ENCODE measurements around the gene OR10H1. TPM values are rescaled to one million over a fixed set of nuclear protein-coding genes. Genes with fewer than 3 reads are reported as not detected.
A peak's percentile ranks its signal among the peaks of the same experiment; 100 is the strongest.

Gene OR10H1
- total and polyA plus RNA-seq, 4 donors: under 0.01 TPM; not detected in 3

DNA sequence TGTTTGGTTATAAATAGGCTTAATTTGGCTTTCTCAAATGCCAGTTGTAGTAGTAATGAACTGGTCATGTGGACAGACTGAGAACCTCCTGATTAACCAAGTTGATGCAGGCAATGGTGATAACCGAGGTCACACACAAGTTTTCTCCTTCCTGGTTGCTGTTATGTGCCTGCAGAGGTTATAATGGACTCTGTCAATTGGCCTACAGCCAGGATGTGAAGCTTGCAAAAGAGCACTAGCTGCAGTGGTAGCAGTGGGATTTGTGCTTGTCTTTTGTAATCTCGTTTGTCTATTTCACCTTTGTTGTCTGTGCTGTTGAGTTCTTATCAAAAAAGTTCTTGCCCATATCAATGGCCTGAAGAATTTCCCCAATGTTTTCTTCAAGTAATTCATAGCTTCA, 57.1 kb downstream of the OR10H1 start:
- Histone ChIP-seq H3K9me3 (ENCODE audit: control insufficient read depth in 4 of 4, low read length in 3 of 4) (no peaks in the 10 kb centered on the region), H3K4me3 (ENCODE audit: low read depth in 1 of 3, low read length in 3 of 3) (no peak overlapping the region), H3K27ac (ENCODE audit: low read depth in 1 of 2, low read length in 2 of 2) (no peak overlapping the region), H3K9ac (ENCODE audit: low read depth in 1 of 2, low read length in 2 of 2) (no peak overlapping the region), H3K36me3 (ENCODE audit: control insufficient read depth in 4 of 4, insufficient read depth in 3 of 4, low read depth in 1 of 4, low read length in 3 of 4) (no peaks in the 10 kb centered on the region), H3K27me3 (ENCODE audit: control insufficient read depth in 4 of 4, insufficient read depth in 4 of 4, low read length in 3 of 4) (no peaks in the 10 kb centered on the region), H3K4me1 (ENCODE audit: control insufficient read depth in 4 of 4, insufficient read depth in 4 of 4, low read length in 3 of 4) (peaks cover 0 to 5% (median 1%) of the 10 kb centered on the region in 4 donors)
- no peak for DNase-seq (ENCODE audit: low spot score)
- TF ChIP-seq FOXA1 (IDR thresholded peaks at IDR 0.05) (no peak), SP1 (IDR thresholded peaks at IDR 0.05) (peak; percentile 32), RXRA (IDR thresholded peaks at IDR 0.05) (peak; percentile 24 to 57), CTCF (IDR thresholded peaks at IDR 0.05; ENCODE audit: low read depth, low read length, missing input control) (no peak), ATF3 (IDR thresholded peaks at IDR 0.05) (no peak), RAD21 (IDR thresholded peaks at IDR 0.05) (peak in 1 of 2 donors; percentile 67), GABPA (IDR thresholded peaks at IDR 0.05 in 1 of 2, conservative IDR thresholded peaks at IDR 0.05 in 1 of 2) (no peak), HNF4A (conservative IDR thresholded peaks at IDR 0.05) (peak; percentile 41 to 59), FOXA2 (IDR thresholded peaks at IDR 0.05) (no peak)
- TF ChIP-seq, protein P1, sequence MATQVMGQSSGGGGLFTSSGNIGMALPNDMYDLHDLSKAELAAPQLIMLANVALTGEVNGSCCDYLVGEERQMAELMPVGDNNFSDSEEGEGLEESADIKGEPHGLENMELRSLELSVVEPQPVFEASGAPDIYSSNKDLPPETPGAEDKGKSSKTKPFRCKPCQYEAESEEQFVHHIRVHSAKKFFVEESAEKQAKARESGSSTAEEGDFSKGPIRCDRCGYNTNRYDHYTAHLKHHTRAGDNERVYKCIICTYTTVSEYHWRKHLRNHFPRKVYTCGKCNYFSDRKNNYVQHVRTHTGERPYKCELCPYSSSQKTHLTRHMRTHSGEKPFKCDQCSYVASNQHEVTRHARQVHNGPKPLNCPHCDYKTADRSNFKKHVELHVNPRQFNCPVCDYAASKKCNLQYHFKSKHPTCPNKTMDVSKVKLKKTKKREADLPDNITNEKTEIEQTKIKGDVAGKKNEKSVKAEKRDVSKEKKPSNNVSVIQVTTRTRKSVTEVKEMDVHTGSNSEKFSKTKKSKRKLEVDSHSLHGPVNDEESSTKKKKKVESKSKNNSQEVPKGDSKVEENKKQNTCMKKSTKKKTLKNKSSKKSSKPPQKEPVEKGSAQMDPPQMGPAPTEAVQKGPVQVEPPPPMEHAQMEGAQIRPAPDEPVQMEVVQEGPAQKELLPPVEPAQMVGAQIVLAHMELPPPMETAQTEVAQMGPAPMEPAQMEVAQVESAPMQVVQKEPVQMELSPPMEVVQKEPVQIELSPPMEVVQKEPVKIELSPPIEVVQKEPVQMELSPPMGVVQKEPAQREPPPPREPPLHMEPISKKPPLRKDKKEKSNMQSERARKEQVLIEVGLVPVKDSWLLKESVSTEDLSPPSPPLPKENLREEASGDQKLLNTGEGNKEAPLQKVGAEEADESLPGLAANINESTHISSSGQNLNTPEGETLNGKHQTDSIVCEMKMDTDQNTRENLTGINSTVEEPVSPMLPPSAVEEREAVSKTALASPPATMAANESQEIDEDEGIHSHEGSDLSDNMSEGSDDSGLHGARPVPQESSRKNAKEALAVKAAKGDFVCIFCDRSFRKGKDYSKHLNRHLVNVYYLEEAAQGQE (IDR thresholded peaks at IDR 0.05): no peak
- TF ChIP-seq, protein P2, sequence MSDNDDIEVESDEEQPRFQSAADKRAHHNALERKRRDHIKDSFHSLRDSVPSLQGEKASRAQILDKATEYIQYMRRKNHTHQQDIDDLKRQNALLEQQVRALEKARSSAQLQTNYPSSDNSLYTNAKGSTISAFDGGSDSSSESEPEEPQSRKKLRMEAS (IDR thresholded peaks at IDR 0.05): no peak
- 17% methylated on average over 2 of the region's 2 CpGs for WGBS

Other genes with a start within 250 kb of the OR10H1 start
- not detected for gene CYP4F8, start 200.4 kb downstream of the OR10H1 start, total RNA-seq
- gene CYP4F8, start 200.4 kb downstream of the OR10H1 start, polyA plus RNA-seq: not detected
- gene CYP4F3, start 174.8 kb downstream of the OR10H1 start, total RNA-seq: 100 to 1,000 TPM in 1 of 2 donors, 10 to 100 TPM in 1; 58.4 to 168 TPM
- 100 to 1,000 TPM; 119 to 137 TPM for gene CYP4F3, start 174.8 kb downstream of the OR10H1 start, polyA plus RNA-seq
- gene CYP4F12, start 142.6 kb downstream of the OR10H1 start, total RNA-seq: 10 to 100 TPM; 19.0 to 31.0 TPM
- gene CYP4F12, start 142.6 kb downstream of the OR10H1 start, polyA plus RNA-seq: 10 to 100 TPM; 14.6 to 64.0 TPM
- not detected for gene OR10H2, start 87.6 kb downstream of the OR10H1 start, total RNA-seq
- gene OR10H2, start 87.6 kb downstream of the OR10H1 start, polyA plus RNA-seq: not detected
- not detected for gene OR10H3, start 77.7 kb downstream of the OR10H1 start, total RNA-seq
- gene OR10H3, start 77.7 kb downstream of the OR10H1 start, polyA plus RNA-seq: not detected
- gene OR10H5, start 28.0 kb downstream of the OR10H1 start, total RNA-seq: not detected
- not detected for gene OR10H5, start 28.0 kb downstream of the OR10H1 start, polyA plus RNA-seq
- gene CYP4F2, start 82.4 kb upstream of the OR10H1 start, total RNA-seq: 100 to 1,000 TPM in 1 of 2 donors, 1 to 10 TPM in 1; 7.7 to 186 TPM
- gene CYP4F2, start 82.4 kb upstream of the OR10H1 start, polyA plus RNA-seq: 10 to 100 TPM; 83.2 to 87.1 TPM
- 10 to 100 TPM in 1 of 2 donors, 1 to 10 TPM in 1; 2.1 to 77.4 TPM for gene CYP4F11, start 118.9 kb upstream of the OR10H1 start, total RNA-seq
- 10 to 100 TPM; 14.3 to 50.4 TPM for gene CYP4F11, start 118.9 kb upstream of the OR10H1 start, polyA plus RNA-seq
- not detected for gene OR10H4, start 133.3 kb upstream of the OR10H1 start, total RNA-seq
- not detected for gene OR10H4, start 133.3 kb upstream of the OR10H1 start, polyA plus RNA-seq

Measured in liver (tissue), 9 donors.